CD4-positive, CD25-positive, alpha-beta regulatory T cell (primary cell): ENCODE results near the gene CD320. TPM values are rescaled to one million over a fixed set of nuclear protein-coding genes. Genes with fewer than 3 reads are reported as not detected.
"Not testable (repeated sequence)": the region's sequence is repeated elsewhere in the genome, so short reads cannot be mapped to it uniquely, and the experiment has no call there.

Experiments used
- ATAC-seq, 2 donors: fragments of 150-1000 bp; cut with Tn5 transposase; one replicate each; pipeline ENCODE4 v1.10.0; 2021; ENCODE audit warnings: low read depth in 2 of 2, moderate number of reproducible peaks in 2 of 2, moderate library complexity in 1 of 2
- DNase-seq, 3 donors: peaks; one replicate each; pipeline versions ENCODE4 v3.0.0 to v3.0.0-alpha.2; 2012 to 2022; ENCODE audit warnings: mixed read lengths in 1 of 3
- H3K27ac ChIP-seq: one replicate; pipeline ENCODE4 v1.7.0; 2013; ENCODE audit warnings: mild to moderate bottlenecking, low read length; ENCODE audit not compliant: insufficient read depth, poor library complexity, severe bottlenecking
- H3K27me3 ChIP-seq: one replicate; pipeline ENCODE4 v1.7.0; 2013; ENCODE audit warnings: low read length; ENCODE audit not compliant: control insufficient read depth, insufficient read depth
- H3K36me3 ChIP-seq: one replicate; pipeline ENCODE4 v1.7.0; 2013; ENCODE audit warnings: mild to moderate bottlenecking, low read length, moderate library complexity; ENCODE audit not compliant: control insufficient read depth, insufficient read depth
- H3K4me1 ChIP-seq: 2 replicates; pipeline ENCODE4 v1.7.0; 2013; ENCODE audit warnings: mild to moderate bottlenecking, low read length; ENCODE audit not compliant: insufficient read depth, control insufficient read depth, poor library complexity, severe bottlenecking
- H3K4me3 ChIP-seq: one replicate; pipeline ENCODE4 v1.7.0; 2013; ENCODE audit warnings: low read depth, mild to moderate bottlenecking, low read length, moderate library complexity
- H3K9me3 ChIP-seq, 2 experiments: 1 replicate in 1 of 2; 2 replicates in 1 of 2; pipeline ENCODE4 v1.7.0; 2013; ENCODE audit warnings: low read length in 2 of 2, mild to moderate bottlenecking in 1 of 2, moderate library complexity in 1 of 2; ENCODE audit not compliant: control insufficient read depth in 2 of 2
- H3K27ac Mint-ChIP-seq, 3 donors: one replicate each; pipeline ENCODE4 v1.8.0; 2020 to 2022; ENCODE audit warnings: mild to moderate bottlenecking in 3 of 3, mixed read lengths in 3 of 3, moderate library complexity in 2 of 3
- H3K27me3 Mint-ChIP-seq: one replicate; pipeline ENCODE4 v1.8.0; 2022; ENCODE audit warnings: mild to moderate bottlenecking, mixed read lengths
- H3K36me3 Mint-ChIP-seq: one replicate; pipeline ENCODE4 v1.8.0; 2020; ENCODE audit warnings: mixed read lengths
- H3K4me1 Mint-ChIP-seq, 4 donors: one replicate each; pipeline ENCODE4 v1.8.0; 2020 to 2022; ENCODE audit warnings: mixed read lengths in 4 of 4, mild to moderate bottlenecking in 1 of 4
- H3K4me3 Mint-ChIP-seq, 4 donors: one replicate each; pipeline ENCODE4 v1.8.0; 2020 to 2022; ENCODE audit warnings: mild to moderate bottlenecking in 4 of 4, mixed read lengths in 4 of 4, moderate library complexity in 3 of 4
- H3K9me3 Mint-ChIP-seq, 7 donors: one replicate each; pipeline ENCODE4 v1.8.0; 2020 to 2022; ENCODE audit warnings: mixed read lengths in 7 of 7, mild to moderate bottlenecking in 3 of 7, moderate library complexity in 2 of 7
- polyA plus RNA-seq, 4 donors: library from polyadenylated mRNA; unstranded; fragments of 300-500 nt; fragmentation: Illumina TruSeq; gene quantifications; one replicate each; pipeline ENCODE4 v1.2.3, GENCODE V29; 2021
- total RNA-seq: library from RNA; stranded (reverse); gene quantifications from one replicate; pipeline ENCODE4 v1.2.3, GENCODE V29; 2022

Gene CD320
- total and polyA plus RNA-seq, 5 donors from 2014 or later: 27.0 to 63.7 (median 57.4) TPM

- Mint-ChIP-seq H3K36me3 (peaks cover 3% of the 10 kb centered on the region), H3K9me3 (peaks cover 0 to 4% (median 0%) of the 10 kb centered on the region in 7 donors), H3K27me3 (peaks cover 37% of the 10 kb centered on the region), H3K4me1 (peaks cover 0 to 18% (median 9%) of the 10 kb centered on the region in 4 donors), H3K27ac (peak overlapping the region in 1 of 3 donors; percentile 42), H3K4me3 (peak overlapping the region; percentile 78 to 93 (median 87))
- peak overlapping the region; percentile 37 for H3K4me3 ChIP-seq
- DNase-seq: no peak
- no peak overlapping the region for H3K27ac ChIP-seq
- no peaks in the 10 kb centered on the region for H3K36me3 ChIP-seq
- H3K4me1 ChIP-seq: peaks cover 17% of the 10 kb centered on the region
- no peak for ATAC-seq
- no peaks in the 10 kb centered on the region for H3K9me3 ChIP-seq
- H3K27me3 ChIP-seq: no peaks in the 10 kb centered on the region
These were observed 35.3 kb upstream of the CD320 start for GRCh38 chr19:8343483-8343844.

GRCh38 chr19:8342684-8343482, 34.7 kb upstream of the CD320 start, which contains the start of gene KANK3:
Gene KANK3 (minus strand): TSS chr19:8343262. CDS start chr19:8337828, 5,434 bp downstream.
- peaks cover 3% of the 10 kb centered on the region for H3K36me3 Mint-ChIP-seq
- Histone ChIP-seq H3K9me3 (no peaks in the 10 kb centered on the region), H3K27ac (no peak within 1 kb of the TSS), H3K36me3 (no peaks in the 10 kb centered on the region), H3K27me3 (no peaks in the 10 kb centered on the region), H3K4me3 (peak within 1 kb of the TSS; percentile 37), H3K4me1 (peaks cover 17% of the 10 kb centered on the region)
- peak within 1 kb of the TSS in 1 of 3 donors; percentile 42 for H3K27ac Mint-ChIP-seq
- ATAC-seq: peak; percentile 99 to 100
- peaks cover 0 to 18% (median 9%) of the 10 kb centered on the region in 4 donors for H3K4me1 Mint-ChIP-seq
- peaks cover 0 to 4% (median 0%) of the 10 kb centered on the region in 7 donors for H3K9me3 Mint-ChIP-seq
- peaks cover 34% of the 10 kb centered on the region for H3K27me3 Mint-ChIP-seq
- peak within 1 kb of the TSS; percentile 78 to 93 (median 87) for H3K4me3 Mint-ChIP-seq
- DNase-seq: peak; percentile 82 to 97 (median 86)

- DNase-seq (no peak), ATAC-seq (no peak)
- Histone ChIP-seq H3K4me3 (no peak overlapping the region), H3K36me3 (no peaks in the 10 kb centered on the region), H3K27me3 (no peaks in the 10 kb centered on the region), H3K4me1 (peaks cover 17% of the 10 kb centered on the region), H3K27ac (no peak overlapping the region), H3K9me3 (no peaks in the 10 kb centered on the region)
- H3K27ac Mint-ChIP-seq: no peak overlapping the region
- peaks cover 0 to 4% (median 0%) of the 10 kb centered on the region in 7 donors for H3K9me3 Mint-ChIP-seq
- peaks cover 38% of the 10 kb centered on the region for H3K27me3 Mint-ChIP-seq
- H3K4me3 Mint-ChIP-seq: peak overlapping the region; percentile 46 to 77 (median 64)
- peaks cover 3% of the 10 kb centered on the region for H3K36me3 Mint-ChIP-seq
- H3K4me1 Mint-ChIP-seq: peaks cover 0 to 18% (median 9%) of the 10 kb centered on the region in 4 donors
These were observed 34.1 kb upstream of the CD320 start for GRCh38 chr19:8342316-8342683.

GRCh38 chr19:8341504-8341903, 33.3 kb upstream of the CD320 start:
- not testable (repeated sequence) for H3K27ac ChIP-seq, H3K4me3 ChIP-seq, H3K9me3 ChIP-seq, H3K36me3 Mint-ChIP-seq, ATAC-seq, H3K9me3 Mint-ChIP-seq, H3K36me3 ChIP-seq, H3K27me3 ChIP-seq, DNase-seq
- peak overlapping the region in 2 of 3 donors; percentile 43 to 73 for H3K27ac Mint-ChIP-seq
- H3K27me3 Mint-ChIP-seq: peaks cover 41% of the 10 kb centered on the region
- peak overlapping the region; percentile 29 to 77 (median 64) for H3K4me3 Mint-ChIP-seq
- peaks cover 0 to 18% (median 9%) of the 10 kb centered on the region in 4 donors for H3K4me1 Mint-ChIP-seq
- H3K4me1 ChIP-seq: peaks cover 17% of the 10 kb centered on the region

GRCh38 chr19:8340341-8341096, 32.4 kb upstream of the CD320 start:
- Mint-ChIP-seq H3K4me3 (peak overlapping the region in 1 of 4 donors; percentile 66), H3K9me3 (peaks cover 0 to 6% (median 0%) of the 10 kb centered on the region in 7 donors), H3K27me3 (peaks cover 50% of the 10 kb centered on the region), H3K36me3 (peaks cover 3% of the 10 kb centered on the region), H3K4me1 (peaks cover 0 to 23% (median 11%) of the 10 kb centered on the region in 4 donors), H3K27ac (no peak overlapping the region)
- ATAC-seq (no peak), DNase-seq (no peak)
- Histone ChIP-seq H3K36me3 (no peaks in the 10 kb centered on the region), H3K4me3 (no peak overlapping the region), H3K4me1 (peaks cover 23% of the 10 kb centered on the region), H3K27me3 (no peaks in the 10 kb centered on the region), H3K9me3 (no peaks in the 10 kb centered on the region), H3K27ac (no peak overlapping the region)

GRCh38 chr19:8338835-8339234, 30.7 kb upstream of the CD320 start:
- Mint-ChIP-seq H3K4me1 (peaks cover 0 to 21% (median 10%) of the 10 kb centered on the region in 4 donors), H3K9me3 (peaks cover 0 to 6% (median 0%) of the 10 kb centered on the region in 7 donors), H3K4me3 (no peak overlapping the region), H3K27ac (no peak overlapping the region), H3K27me3 (peaks cover 44% of the 10 kb centered on the region), H3K36me3 (peaks cover 3% of the 10 kb centered on the region)
- Histone ChIP-seq H3K9me3 (no peaks in the 10 kb centered on the region), H3K4me1 (peaks cover 37% of the 10 kb centered on the region), H3K27me3 (no peaks in the 10 kb centered on the region), H3K27ac (no peak overlapping the region), H3K36me3 (no peaks in the 10 kb centered on the region), H3K4me3 (no peak overlapping the region)
- ATAC-seq: no peak
- DNase-seq: no peak

- Mint-ChIP-seq H3K27ac (no peak overlapping the region), H3K27me3 (peaks cover 41% of the 10 kb centered on the region), H3K4me1 (peaks cover 0 to 16% (median 9%) of the 10 kb centered on the region in 4 donors), H3K36me3 (peaks cover 3% of the 10 kb centered on the region), H3K9me3 (peaks cover 0 to 4% (median 0%) of the 10 kb centered on the region in 7 donors), H3K4me3 (no peak overlapping the region)
- Histone ChIP-seq H3K27me3 (no peaks in the 10 kb centered on the region), H3K36me3 (no peaks in the 10 kb centered on the region), H3K4me1 (peaks cover 27% of the 10 kb centered on the region), H3K9me3 (no peaks in the 10 kb centered on the region), H3K4me3 (no peak overlapping the region), H3K27ac (no peak overlapping the region)
- no peak for ATAC-seq
- no peak for DNase-seq
These were observed 29.6 kb upstream of the CD320 start for GRCh38 chr19:8337728-8338127.
